GM23248 (cell line): Measurements from ENCODE around the gene TMEM43.

Experiments
- EZH2 ChIP-seq: fragments of 200-600 bp; sonication (generic); IDR thresholded peaks from 2 replicates; pipeline ENCODE4 v1.6.1; 2018; ENCODE audit warnings: antibody characterized with exemption, mild to moderate bottlenecking; ENCODE audit not compliant: insufficient read depth, poor library complexity, severe bottlenecking
- EZH2phosphoT487 ChIP-seq: fragments of 200-600 bp; sonication (generic); IDR thresholded peaks from 2 replicates; pipeline ENCODE4 v1.6.1; 2018; ENCODE audit warnings: antibody characterized with exemption, moderate library complexity, mild to moderate bottlenecking, low read depth; ENCODE audit not compliant: insufficient read depth

DNA sequence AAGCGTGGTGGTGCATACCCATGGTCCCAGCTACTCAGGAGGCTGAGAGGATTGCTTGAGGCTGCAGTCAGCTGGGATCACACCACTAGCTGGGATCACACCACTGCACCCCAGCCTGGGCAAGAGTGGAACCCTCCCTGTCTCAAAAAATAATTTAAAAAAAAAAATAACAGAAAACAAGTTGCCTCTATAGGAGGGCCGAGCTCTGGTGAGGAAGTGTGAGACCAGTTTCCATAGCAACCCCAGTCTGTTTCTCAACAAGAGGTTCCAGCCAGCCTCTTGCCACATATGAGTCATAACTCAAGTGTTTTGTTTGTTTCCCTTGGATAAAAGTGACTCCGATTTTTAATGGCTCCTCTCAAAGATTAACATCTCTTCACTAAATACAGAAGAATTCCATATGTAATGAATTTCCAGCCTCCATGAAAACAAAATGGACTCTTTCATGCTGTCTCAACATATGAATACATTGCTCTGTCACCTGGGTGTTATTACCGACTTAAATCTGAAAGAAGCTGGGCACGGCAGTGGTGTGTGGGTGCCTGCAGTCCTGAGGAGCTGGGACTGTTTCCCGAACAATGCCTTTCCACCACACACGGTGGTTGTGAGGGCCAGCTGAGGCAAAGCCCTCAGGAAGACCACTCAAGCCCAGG, 19.7 kb downstream of the TMEM43 start:
- TF ChIP-seq EZH2 (no peak), EZH2phosphoT487 (no peak)
